Aorta (tissue), 5 donors: ENCODE data around the gene PTPRN2. TPM values are rescaled to one million over a fixed set of nuclear protein-coding genes. Genes with fewer than 3 reads are reported as not detected.
A peak's percentile ranks its signal among the peaks of the same experiment; 100 is the strongest.

ENCODE experiments used
- ATAC-seq: fragments of 200-7000 bp; cut with Tn5 transposase; one replicate; pipeline ENCODE4 v1.9.1; 2022; ENCODE audit warnings: moderate library complexity; ENCODE audit not compliant: low FRiP score
- DNase-seq, 2 donors: peaks; one replicate each; pipeline ENCODE4 v3.0.0-alpha.2; 2020
- H3K27ac ChIP-seq, 2 donors: one replicate each; pipeline ENCODE4 v1.5.1; 2013; ENCODE audit warnings: low read length in 2 of 2, mild to moderate bottlenecking in 2 of 2, moderate library complexity in 2 of 2, control low read depth in 1 of 2, inconsistent platforms in 1 of 2, low read depth in 1 of 2
- H3K27me3 ChIP-seq, 2 donors: one replicate each; pipeline ENCODE4 v1.6.1; 2013; ENCODE audit warnings: control low read depth in 1 of 2, low read length in 1 of 2, mild to moderate bottlenecking in 1 of 2, moderate library complexity in 1 of 2; ENCODE audit not compliant: insufficient read depth in 2 of 2, control insufficient read depth in 1 of 2
- H3K36me3 ChIP-seq, 2 donors: one replicate each; pipeline ENCODE4 v1.6.1; 2013; ENCODE audit warnings: control low read depth in 1 of 2, low read length in 1 of 2, mild to moderate bottlenecking in 1 of 2; ENCODE audit not compliant: insufficient read depth in 2 of 2, control insufficient read depth in 1 of 2
- H3K4me1 ChIP-seq, 2 donors: one replicate each; pipeline ENCODE4 v1.6.1; 2013; ENCODE audit warnings: low read length in 2 of 2, control low read depth in 1 of 2, mild to moderate bottlenecking in 1 of 2, moderate library complexity in 1 of 2; ENCODE audit not compliant: insufficient read depth in 2 of 2, control insufficient read depth in 1 of 2
- H3K4me3 ChIP-seq, 2 donors: one replicate each; pipeline ENCODE4 v1.5.1; 2013; ENCODE audit warnings: low read length in 2 of 2, control low read depth in 1 of 2, mild to moderate bottlenecking in 1 of 2
- H3K9me3 ChIP-seq: one replicate; pipeline ENCODE4 v1.6.1; 2013; ENCODE audit warnings: mild to moderate bottlenecking, low read length; ENCODE audit not compliant: control insufficient read depth
- WGBS, 2 donors: extraction: QIAGEN DNeasy Blood & Tissue Kit; methylation state at CpG; one replicate each; pipeline ENCODE4 v1.1.7; 2013; 5-methylcytosine and 5-hydroxymethylcytosine counted together
- intact Hi-C, 2 donors: fragments of 100-400 bp; cut with DNase I; formaldehyde crosslinking; loops; one replicate each; pipeline versions ENCODE4 v1.14.2 to v1.15.0; 2022
- polyA plus RNA-seq, 2 donors: library from polyadenylated mRNA; stranded (reverse); fragments of 200-250 nt; gene quantifications; one replicate each; pipeline ENCODE4 v1.2.3, GENCODE V29; 2013
- total RNA-seq, 2 donors: library from RNA; stranded (reverse); fragmentation: NEBNext Ultra II Directional; extraction: Animal tissue kit (Norgen Biotek cat#: 25700); gene quantifications; one replicate each; pipeline ENCODE4 v1.2.1, GENCODE V29; 2021
- donor health status: healthy with polysubstance abuse.
- donor health status: Bipolar disorder and iron deficiency.
- donor health status: DM: no; HTN: no; CAD: no.
- donor health status: DM: no; HTN: no; CAD: no.
- donor health status: DM: yes; HTN: yes; CAD: no.

PTPRN2 gene
- total and polyA plus RNA-seq, 4 donors: 0.67 to 3.3 (median 1.4) TPM

DNA sequence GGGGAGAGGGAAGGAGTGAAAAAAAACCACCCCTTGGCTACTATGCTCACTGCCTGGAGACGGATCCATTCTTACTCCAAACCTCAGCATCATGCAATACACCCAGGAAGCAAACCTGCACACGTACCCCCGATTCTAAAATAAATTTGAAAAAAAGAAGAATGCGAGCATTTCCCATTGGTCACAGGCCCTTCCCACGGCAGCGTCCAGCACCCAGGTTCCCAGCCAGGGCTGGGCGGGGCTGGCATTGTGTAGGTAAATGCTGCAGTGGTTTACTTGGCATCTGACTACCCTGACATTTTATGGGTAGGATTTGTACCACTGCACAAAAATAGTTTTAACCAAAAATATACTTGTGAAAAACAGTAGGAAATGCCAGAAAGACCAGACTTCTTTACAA, 831.9 kb downstream of the PTPRN2 start:
- no peaks in the 10 kb centered on the region for H3K9me3 ChIP-seq
- 58 to 65% methylated on average over 7 of the region's 7 CpGs for WGBS, 2 donors
- H3K27ac ChIP-seq: no peak overlapping the region
- intact Hi-C loops: no loop called here
- peak in 1 of 2 donors; percentile 5 for DNase-seq
- no peak for ATAC-seq
- H3K4me1 ChIP-seq: no peaks in the 10 kb centered on the region
- no peaks in the 10 kb centered on the region for H3K36me3 ChIP-seq
- no peak overlapping the region for H3K4me3 ChIP-seq
- no peaks in the 10 kb centered on the region for H3K27me3 ChIP-seq

DNA sequence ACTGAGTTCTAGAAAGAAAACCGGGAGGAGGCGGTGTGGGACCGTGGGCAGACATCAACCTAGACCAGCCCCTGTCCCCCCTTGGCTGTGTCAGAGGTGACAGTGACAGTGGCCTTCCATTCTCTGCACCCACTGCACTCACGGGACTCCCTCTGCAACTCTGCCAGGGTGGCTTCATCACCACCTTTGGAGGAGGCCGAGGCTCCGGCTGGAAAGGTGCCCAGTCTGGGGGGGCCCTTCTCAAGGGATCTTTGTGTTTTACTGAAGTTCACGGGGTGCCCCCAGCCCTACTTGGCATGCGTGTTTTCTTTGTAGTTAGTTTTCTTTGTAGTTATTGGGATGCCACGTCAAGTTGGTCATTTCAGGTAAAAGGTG, 833.2 kb downstream of the PTPRN2 start:
- 78 to 88% methylated on average over 9 of the region's 9 CpGs for WGBS, 2 donors

GRCh38 chr7:157753713-157754415, 833.8 kb downstream of the PTPRN2 start:
- ATAC-seq: no peak
- no peaks in the 10 kb centered on the region for H3K9me3 ChIP-seq
- no peaks in the 10 kb centered on the region for H3K27me3 ChIP-seq
- no peak overlapping the region for H3K27ac ChIP-seq
- intact Hi-C loops: no loop called here
- no peaks in the 10 kb centered on the region for H3K4me1 ChIP-seq
- H3K36me3 ChIP-seq: no peaks in the 10 kb centered on the region
- no peak overlapping the region for H3K4me3 ChIP-seq
- DNase-seq: peak; percentile 36 to 65
- 85 to 88% methylated on average over 21 of the region's 21 CpGs for WGBS, 2 donors

More for the DNA sequence above, 833.2 kb downstream of the PTPRN2 start:
- no peak for ATAC-seq
- intact Hi-C loops: no loop called here
- H3K4me3 ChIP-seq: no peak overlapping the region
- no peaks in the 10 kb centered on the region for H3K4me1 ChIP-seq
- no peaks in the 10 kb centered on the region for H3K9me3 ChIP-seq
- DNase-seq: peak in 1 of 2 donors; percentile 39
- no peaks in the 10 kb centered on the region for H3K27me3 ChIP-seq
- H3K36me3 ChIP-seq: no peaks in the 10 kb centered on the region
- no peak overlapping the region for H3K27ac ChIP-seq

GRCh38 chr7:157752832-157753291, 834.8 kb downstream of the PTPRN2 start:
- DNase-seq (peak; percentile 36 to 51), ATAC-seq (peak; percentile 7)
- Histone ChIP-seq H3K27ac (no peak overlapping the region), H3K27me3 (no peaks in the 10 kb centered on the region), H3K4me1 (no peaks in the 10 kb centered on the region), H3K36me3 (no peaks in the 10 kb centered on the region), H3K9me3 (no peaks in the 10 kb centered on the region), H3K4me3 (no peak overlapping the region)
- WGBS, 2 donors: 68% methylated on average over 18 of the region's 18 CpGs
- intact Hi-C loops: no loop called here

GRCh38 chr7:157751951-157752673, 835.5 kb downstream of the PTPRN2 start:
- intact Hi-C loops: no loop called here
- no peak overlapping the region for H3K27ac ChIP-seq
- H3K36me3 ChIP-seq: no peaks in the 10 kb centered on the region
- no peaks in the 10 kb centered on the region for H3K9me3 ChIP-seq
- DNase-seq (peak; percentile 26 to 61), ATAC-seq (no peak)
- 90 to 93% methylated on average over 27 of the region's 27 CpGs for WGBS, 2 donors
- H3K4me3 ChIP-seq: no peak overlapping the region
- H3K4me1 ChIP-seq: no peaks in the 10 kb centered on the region
- H3K27me3 ChIP-seq: no peaks in the 10 kb centered on the region

DNA sequence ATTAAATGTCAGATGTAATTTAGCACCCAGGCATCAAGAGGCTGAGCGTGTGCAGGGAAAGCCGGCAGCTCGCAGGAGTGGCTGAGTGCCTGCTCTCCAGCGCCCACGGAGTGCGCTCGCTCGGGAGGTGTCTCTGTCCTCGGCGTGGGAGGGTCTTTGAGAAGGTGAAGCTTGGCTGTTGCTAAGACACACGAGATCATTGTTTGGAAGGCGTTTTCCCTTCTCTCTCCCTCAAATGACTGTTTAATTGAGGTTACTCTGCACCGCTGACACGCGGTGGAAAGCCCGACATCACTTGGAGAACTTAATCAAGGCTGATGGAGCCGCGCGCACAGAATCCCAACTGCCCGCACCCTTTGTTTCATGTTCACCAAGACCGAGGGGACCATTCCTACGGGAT, 836.2 kb downstream of the PTPRN2 start:
- H3K9me3 ChIP-seq: no peaks in the 10 kb centered on the region
- H3K4me3 ChIP-seq: no peak overlapping the region
- no peaks in the 10 kb centered on the region for H3K4me1 ChIP-seq
- intact Hi-C loops: no loop called here
- no peak for ATAC-seq
- no peak overlapping the region for H3K27ac ChIP-seq
- H3K27me3 ChIP-seq: no peaks in the 10 kb centered on the region
- DNase-seq: peak; percentile 8 to 43
- 84 to 86% methylated on average over 22 of the region's 22 CpGs for WGBS, 2 donors
- H3K36me3 ChIP-seq: no peaks in the 10 kb centered on the region

GRCh38 chr7:157750291-157750690, 837.3 kb downstream of the PTPRN2 start:
- intact Hi-C loops: no loop called here
- H3K4me3 ChIP-seq: no peak overlapping the region
- WGBS, 2 donors: 74 to 77% methylated on average over 6 of the region's 6 CpGs

GRCh38 chr7:157745721-157746709, 841.6 kb downstream of the PTPRN2 start:
- Histone ChIP-seq H3K27ac (no peak overlapping the region), H3K4me3 (no peak overlapping the region), H3K9me3 (no peaks in the 10 kb centered on the region), H3K27me3 (no peaks in the 10 kb centered on the region), H3K36me3 (no peaks in the 10 kb centered on the region), H3K4me1 (no peaks in the 10 kb centered on the region)
- peak; percentile 48 for ATAC-seq
- DNase-seq: peak in 1 of 2 donors; percentile 30
- intact Hi-C loops: no loop called here
- WGBS, 2 donors: 91 to 92% methylated on average over 25 of the region's 25 CpGs

More at GRCh38 chr7:157750291-157750690, 837.3 kb downstream of the PTPRN2 start:
- no peaks in the 10 kb centered on the region for H3K4me1 ChIP-seq
- H3K27me3 ChIP-seq: no peaks in the 10 kb centered on the region
- no peak for ATAC-seq
- no peak overlapping the region for H3K27ac ChIP-seq
- DNase-seq: peak in 1 of 2 donors; percentile 15
- no peaks in the 10 kb centered on the region for H3K36me3 ChIP-seq
- no peaks in the 10 kb centered on the region for H3K9me3 ChIP-seq
